ENCODE measurements around the gene ZNF407.

The ZNF407 gene

DNA sequence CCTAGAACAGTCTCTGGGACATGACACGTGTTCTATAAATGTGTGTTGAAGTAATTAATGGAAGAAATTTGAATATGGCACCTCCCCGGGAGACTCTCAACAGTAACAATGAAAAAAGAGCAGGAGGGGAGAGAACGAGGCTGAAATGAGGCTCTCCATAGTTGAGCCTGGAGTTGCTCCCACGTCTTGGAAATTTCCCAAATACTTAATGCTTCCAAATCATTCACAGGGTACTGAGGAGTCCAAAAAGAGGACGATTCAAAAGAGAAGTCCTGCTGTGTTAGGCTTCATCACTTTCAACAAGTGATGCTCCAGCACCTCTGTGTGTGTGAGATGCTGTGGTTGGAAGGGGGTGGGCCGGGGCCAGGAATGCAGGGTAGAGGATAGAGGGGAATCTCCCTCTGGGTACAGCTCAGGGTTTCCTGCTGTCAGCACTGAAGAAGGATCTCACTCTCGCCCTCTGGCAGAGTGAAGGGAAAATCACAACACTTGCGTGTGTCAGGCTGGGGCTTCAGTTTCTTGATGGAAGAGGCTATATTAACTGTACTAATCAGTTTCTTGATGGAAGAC, 18.1 kb upstream of the ZNF407 start:
- POLR2A ChIA-PET = no interaction called here
- DNase-seq (ENCODE audit: extremely low spot score) = no peak
- TF ChIP-seq FOXK2 (IDR thresholded peaks at IDR 0.05) = no peak
- no peak for TF ChIP-seq CTBP1 (IDR thresholded peaks at IDR 0.05; ENCODE audit: borderline replicate concordance)
- no peak for TF ChIP-seq TARDBP (IDR thresholded peaks at IDR 0.05)
- no peak for TF ChIP-seq SUZ12 (IDR thresholded peaks at IDR 0.05)
- TF ChIP-seq L3MBTL2 (conservative IDR thresholded peaks at IDR 0.05) = no peak
- TF ChIP-seq ZNF384 (IDR thresholded peaks at IDR 0.05) = no peak
- TF ChIP-seq BHLHE40 (IDR thresholded peaks at IDR 0.05; ENCODE audit: borderline replicate concordance) = no peak
- TF ChIP-seq FOXA1 (IDR thresholded peaks at IDR 0.05) = no peak
- no peak for TF ChIP-seq FOXM1 (IDR thresholded peaks at IDR 0.05; ENCODE audit: borderline replicate concordance)
- no peak for TF ChIP-seq LEF1 (IDR thresholded peaks at IDR 0.05; ENCODE audit: borderline replicate concordance)
- TF ChIP-seq ELF4 (IDR thresholded peaks at IDR 0.05) = no peak
- TF ChIP-seq NFRKB (IDR thresholded peaks at IDR 0.05) = no peak
- no peak for TF ChIP-seq SP1 (IDR thresholded peaks at IDR 0.05)
- CTCF ChIA-PET = no interaction called here

DNA sequence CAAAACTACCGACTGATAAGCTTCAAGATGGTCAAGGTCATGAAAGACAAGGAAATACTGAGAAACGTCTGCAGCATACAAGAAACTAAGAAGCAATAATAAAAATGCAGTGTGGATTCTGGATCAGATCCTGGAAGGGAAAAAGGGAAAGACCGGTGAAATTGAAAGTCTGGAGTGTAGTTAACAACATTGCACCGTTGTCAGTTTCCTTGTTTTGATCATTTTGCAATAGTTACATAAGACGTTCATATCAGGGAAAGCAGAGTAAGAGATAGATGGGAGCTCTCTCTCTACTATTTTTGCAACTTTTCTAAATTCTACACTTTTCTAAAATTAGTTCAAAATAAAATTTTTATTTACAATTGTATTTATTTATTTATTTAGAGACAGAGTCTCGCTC, 15.0 kb upstream of the ZNF407 start:
- CTCF ChIA-PET = no interaction called here
- no peak for TF ChIP-seq CTBP1 (IDR thresholded peaks at IDR 0.05; ENCODE audit: borderline replicate concordance)
- no peak for TF ChIP-seq FOXA1 (IDR thresholded peaks at IDR 0.05)
- no peak for TF ChIP-seq HDGF (IDR thresholded peaks at IDR 0.05; ENCODE audit: borderline replicate concordance)
- no peak for TF ChIP-seq BHLHE40 (IDR thresholded peaks at IDR 0.05; ENCODE audit: borderline replicate concordance)
- TF ChIP-seq ELF4 (IDR thresholded peaks at IDR 0.05) = no peak
- no peak for TF ChIP-seq FOXM1 (IDR thresholded peaks at IDR 0.05; ENCODE audit: borderline replicate concordance)
- TF ChIP-seq LEF1 (IDR thresholded peaks at IDR 0.05; ENCODE audit: borderline replicate concordance) = no peak
- TF ChIP-seq SUZ12 (IDR thresholded peaks at IDR 0.05) = no peak
- no peak for TF ChIP-seq L3MBTL2 (conservative IDR thresholded peaks at IDR 0.05)
- TF ChIP-seq ZNF384 (IDR thresholded peaks at IDR 0.05) = no peak
- no peak for TF ChIP-seq SP1 (IDR thresholded peaks at IDR 0.05)
- TF ChIP-seq ARNT (IDR thresholded peaks at IDR 0.05) = no peak
- TF ChIP-seq, protein P1, sequence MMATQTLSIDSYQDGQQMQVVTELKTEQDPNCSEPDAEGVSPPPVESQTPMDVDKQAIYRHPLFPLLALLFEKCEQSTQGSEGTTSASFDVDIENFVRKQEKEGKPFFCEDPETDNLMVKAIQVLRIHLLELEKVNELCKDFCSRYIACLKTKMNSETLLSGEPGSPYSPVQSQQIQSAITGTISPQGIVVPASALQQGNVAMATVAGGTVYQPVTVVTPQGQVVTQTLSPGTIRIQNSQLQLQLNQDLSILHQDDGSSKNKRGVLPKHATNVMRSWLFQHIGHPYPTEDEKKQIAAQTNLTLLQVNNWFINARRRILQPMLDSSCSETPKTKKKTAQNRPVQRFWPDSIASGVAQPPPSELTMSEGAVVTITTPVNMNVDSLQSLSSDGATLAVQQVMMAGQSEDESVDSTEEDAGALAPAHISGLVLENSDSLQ (IDR thresholded peaks at IDR 0.05) = no peak
- no peak for TF ChIP-seq TARDBP (IDR thresholded peaks at IDR 0.05)
- no peak for TF ChIP-seq FOXK2 (IDR thresholded peaks at IDR 0.05)
- no peak for TF ChIP-seq NFRKB (IDR thresholded peaks at IDR 0.05)
- DNase-seq (ENCODE audit: extremely low spot score) = no peak
- POLR2A ChIA-PET = no interaction called here

DNA sequence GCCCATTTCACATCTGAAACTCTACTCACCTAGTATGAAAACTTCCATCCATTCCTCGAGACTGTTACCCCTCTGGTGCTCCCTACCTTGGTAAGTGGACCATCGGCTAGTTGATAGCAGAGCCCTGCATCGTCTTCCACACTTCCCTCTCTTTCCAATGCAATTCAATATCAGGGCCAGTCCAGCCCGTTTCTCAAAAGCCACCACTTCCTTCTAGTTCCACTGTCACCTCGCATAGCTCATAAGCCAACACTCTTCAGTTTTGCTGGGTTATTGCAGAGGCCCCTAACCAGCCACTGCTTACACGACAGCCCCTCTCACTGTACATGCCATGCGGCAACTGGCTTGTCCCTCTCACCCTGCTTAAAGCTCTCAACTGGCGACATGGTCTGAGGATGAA, 10.2 kb upstream of the ZNF407 start:
- DNase-seq (ENCODE audit: extremely low spot score) = no peak
- CTCF ChIA-PET = interaction anchor here (0.5 kb wide), 1 partner anchor 1352 kb away, joined by 3 read pairs; no protein-coding TSS in a partner anchor
- POLR2A ChIA-PET = no interaction called here
- TF ChIP-seq FOXM1 (IDR thresholded peaks at IDR 0.05; ENCODE audit: borderline replicate concordance) (no peak), SUZ12 (IDR thresholded peaks at IDR 0.05) (no peak), SP1 (IDR thresholded peaks at IDR 0.05) (no peak), NFRKB (IDR thresholded peaks at IDR 0.05) (no peak), ARNT (IDR thresholded peaks at IDR 0.05) (no peak), BHLHE40 (IDR thresholded peaks at IDR 0.05; ENCODE audit: borderline replicate concordance) (no peak), TARDBP (IDR thresholded peaks at IDR 0.05) (no peak), FOXK2 (IDR thresholded peaks at IDR 0.05) (no peak), HDGF (IDR thresholded peaks at IDR 0.05; ENCODE audit: borderline replicate concordance) (no peak), FOXA1 (IDR thresholded peaks at IDR 0.05) (no peak), L3MBTL2 (conservative IDR thresholded peaks at IDR 0.05) (no peak), ELF4 (IDR thresholded peaks at IDR 0.05) (no peak), CTBP1 (IDR thresholded peaks at IDR 0.05; ENCODE audit: borderline replicate concordance) (no peak), ZNF384 (IDR thresholded peaks at IDR 0.05) (no peak)
- TF ChIP-seq, protein P1 (IDR thresholded peaks at IDR 0.05) = no peak

GRCh38 chr18:74589021-74589420, 8.6 kb upstream of the ZNF407 start:
- no peak for TF ChIP-seq SUZ12 (IDR thresholded peaks at IDR 0.05)
- no peak for TF ChIP-seq FOXA1 (IDR thresholded peaks at IDR 0.05)
- no peak for TF ChIP-seq SP1 (IDR thresholded peaks at IDR 0.05)
- no peak for DNase-seq (ENCODE audit: extremely low spot score)
- POLR2A ChIA-PET = no interaction called here
- CTCF ChIA-PET = no interaction called here

DNA sequence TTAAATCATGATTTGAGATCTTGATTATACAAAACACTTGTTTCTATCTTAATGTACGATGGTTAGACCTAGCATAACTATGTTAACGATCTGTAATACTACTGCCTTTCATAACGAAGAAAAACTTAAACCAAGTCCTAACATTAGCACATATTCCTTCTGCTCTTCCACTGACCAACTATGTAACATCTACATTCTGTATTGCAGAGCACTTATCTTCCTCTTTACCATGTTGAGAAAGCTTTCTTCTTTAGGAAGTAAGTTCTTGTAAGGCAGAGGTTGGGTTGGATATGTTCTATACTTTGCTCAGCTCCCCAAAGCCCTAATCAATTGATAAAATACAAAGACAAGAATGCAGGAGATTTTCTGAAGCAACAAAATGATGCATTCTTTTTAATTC, 7.9 kb upstream of the ZNF407 start:
- ChIA-PET CTCF (no interaction called here), POLR2A (interaction anchor here (0.7 kb wide), 1 partner anchor 344 kb away, joined by 3 read pairs; no protein-coding TSS in a partner anchor)
- TF ChIP-seq, protein P1 (IDR thresholded peaks at IDR 0.05) = no peak
- TF ChIP-seq FOXM1 (IDR thresholded peaks at IDR 0.05; ENCODE audit: borderline replicate concordance) (no peak), SUZ12 (IDR thresholded peaks at IDR 0.05) (no peak), ARNT (IDR thresholded peaks at IDR 0.05) (no peak), ZNF384 (IDR thresholded peaks at IDR 0.05) (no peak), NFRKB (IDR thresholded peaks at IDR 0.05) (no peak), HDGF (IDR thresholded peaks at IDR 0.05; ENCODE audit: borderline replicate concordance) (no peak), CTBP1 (IDR thresholded peaks at IDR 0.05; ENCODE audit: borderline replicate concordance) (no peak), L3MBTL2 (conservative IDR thresholded peaks at IDR 0.05) (no peak), FOXA1 (IDR thresholded peaks at IDR 0.05) (no peak), SP1 (IDR thresholded peaks at IDR 0.05) (no peak), ELF4 (IDR thresholded peaks at IDR 0.05) (no peak), BHLHE40 (IDR thresholded peaks at IDR 0.05; ENCODE audit: borderline replicate concordance) (no peak)
- no peak for DNase-seq (ENCODE audit: extremely low spot score)

DNA sequence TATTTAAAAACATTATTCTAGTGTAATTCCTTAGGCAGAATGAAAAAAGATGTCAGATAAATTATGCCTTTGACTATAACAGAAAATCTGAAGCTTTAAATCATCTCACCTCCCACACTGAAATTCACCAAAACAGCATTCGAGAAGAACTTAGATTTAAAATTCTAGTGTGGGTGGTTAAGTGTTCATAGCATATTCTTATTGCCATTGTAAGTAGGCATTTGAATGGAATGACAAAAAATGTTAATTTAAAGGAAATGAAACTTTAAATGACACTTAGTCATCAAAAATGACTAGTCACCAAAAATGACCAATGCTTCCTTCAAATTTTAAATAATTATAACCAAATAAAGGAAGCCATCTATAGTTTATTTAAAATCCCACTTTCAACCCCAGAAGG, 7.0 kb upstream of the ZNF407 start:
- POLR2A ChIA-PET = interaction anchor here (0.7 kb wide), 1 partner anchor 344 kb away, joined by 3 read pairs; no protein-coding TSS in a partner anchor
- CTCF ChIA-PET = no interaction called here
- no peak for DNase-seq (ENCODE audit: extremely low spot score)
- TF ChIP-seq FOXA1 (IDR thresholded peaks at IDR 0.05) (no peak), NFRKB (IDR thresholded peaks at IDR 0.05) (no peak), BHLHE40 (IDR thresholded peaks at IDR 0.05; ENCODE audit: borderline replicate concordance) (no peak), HDGF (IDR thresholded peaks at IDR 0.05; ENCODE audit: borderline replicate concordance) (no peak), ZNF384 (IDR thresholded peaks at IDR 0.05) (no peak), FOXK2 (IDR thresholded peaks at IDR 0.05) (no peak), CTBP1 (IDR thresholded peaks at IDR 0.05; ENCODE audit: borderline replicate concordance) (no peak), ARNT (IDR thresholded peaks at IDR 0.05) (no peak), LEF1 (IDR thresholded peaks at IDR 0.05; ENCODE audit: borderline replicate concordance) (no peak), L3MBTL2 (conservative IDR thresholded peaks at IDR 0.05) (no peak), SUZ12 (IDR thresholded peaks at IDR 0.05) (no peak), FOXM1 (IDR thresholded peaks at IDR 0.05; ENCODE audit: borderline replicate concordance) (no peak), ELF4 (IDR thresholded peaks at IDR 0.05) (no peak), SP1 (IDR thresholded peaks at IDR 0.05) (no peak)
